ENCODE results near the gene DQX1. TPM values are rescaled to one million over a fixed set of nuclear protein-coding genes. Genes with fewer than 3 reads are reported as not detected.

DQX1 gene
- total and polyA plus RNA-seq, 9 of the 15 experiments (the other 6 are each of a cell fraction or from before 2014, with no cell fraction given): 0.04 to 0.38 (median 0.18) TPM; not detected in 1

DNA sequence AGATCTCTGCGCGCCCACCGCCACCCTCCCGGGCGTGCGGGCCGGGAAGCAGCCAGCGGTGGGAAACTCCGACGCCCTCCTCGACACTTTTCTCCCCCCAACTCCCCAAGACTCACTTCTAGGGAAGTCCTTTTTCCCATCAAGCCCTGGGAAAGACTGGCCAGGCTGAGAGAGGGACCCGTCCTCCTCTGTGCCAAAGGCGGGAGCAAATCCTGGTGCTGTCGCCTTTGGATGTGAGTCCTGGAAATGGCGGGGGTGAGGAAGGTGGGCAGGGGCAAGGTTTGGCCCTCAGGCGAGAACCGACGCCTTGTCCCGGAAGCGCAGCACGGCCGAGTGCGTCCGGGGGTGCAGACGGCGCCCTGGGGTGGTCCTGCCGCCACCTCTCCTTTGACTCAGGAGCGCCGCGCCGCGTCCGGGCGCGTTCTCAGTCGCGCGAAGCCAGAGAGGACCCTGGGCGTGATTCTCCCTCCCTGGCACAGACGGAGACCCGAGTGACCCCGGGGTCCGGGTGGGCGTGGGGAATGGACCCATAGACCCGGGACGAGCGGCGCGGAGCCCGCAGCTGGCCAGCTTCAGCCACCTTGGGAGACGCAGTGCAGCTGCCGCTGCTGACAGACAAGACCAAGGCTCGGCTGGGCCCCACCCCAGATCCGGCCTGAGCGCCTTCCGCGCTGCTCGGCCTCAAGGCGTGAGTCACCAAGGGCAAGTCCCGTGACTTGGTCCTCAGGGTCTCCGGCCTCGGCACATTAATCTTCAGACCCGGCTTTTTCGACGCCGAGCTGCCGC, 23.1 kb downstream of the DQX1 start (continued):
- TF ChIP-seq SMARCA4 (IDR thresholded peaks at IDR 0.05) (peak; percentile 68), ARNT (IDR thresholded peaks at IDR 0.05) (0 out of 4 replicates have a peak, but pooled peaks of 1 of the 2 experiments have one; percentile 18), HMG20B (CRISPR knock-in tag; IDR thresholded peaks at IDR 0.05) (no peak), CXXC5 (CRISPR knock-in tag; IDR thresholded peaks at IDR 0.05) (peak; percentile 83), CBX2 (IDR thresholded peaks at IDR 0.05; ENCODE audit: insufficient read depth, low read length, poor library complexity, severe bottlenecking) (no peak), TEAD2 (tag; IDR thresholded peaks at IDR 0.05) (no peak), ZNF77 (CRISPR knock-in tag; IDR thresholded peaks at IDR 0.05) (no peak), GABPB2 (CRISPR knock-in tag; conservative IDR thresholded peaks at IDR 0.05) (no peak), DMBX1 (CRISPR knock-in tag; IDR thresholded peaks at IDR 0.05; ENCODE audit: borderline replicate concordance) (no peak), ZBTB8A (IDR thresholded peaks at IDR 0.05; ENCODE audit: partially characterized antibody) (no peak), THRAP3 (IDR thresholded peaks at IDR 0.05; ENCODE audit: borderline replicate concordance) (no peak)
- TF ChIP-seq, protein P1, sequence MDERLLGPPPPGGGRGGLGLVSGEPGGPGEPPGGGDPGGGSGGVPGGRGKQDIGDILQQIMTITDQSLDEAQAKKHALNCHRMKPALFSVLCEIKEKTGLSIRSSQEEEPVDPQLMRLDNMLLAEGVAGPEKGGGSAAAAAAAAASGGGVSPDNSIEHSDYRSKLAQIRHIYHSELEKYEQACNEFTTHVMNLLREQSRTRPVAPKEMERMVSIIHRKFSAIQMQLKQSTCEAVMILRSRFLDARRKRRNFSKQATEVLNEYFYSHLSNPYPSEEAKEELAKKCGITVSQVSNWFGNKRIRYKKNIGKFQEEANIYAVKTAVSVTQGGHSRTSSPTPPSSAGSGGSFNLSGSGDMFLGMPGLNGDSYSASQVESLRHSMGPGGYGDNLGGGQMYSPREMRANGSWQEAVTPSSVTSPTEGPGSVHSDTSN (CRISPR knock-in tag; IDR thresholded peaks at IDR 0.05; ENCODE audit: low read depth): no peak
- TF ChIP-seq, protein P1 (tag; conservative IDR thresholded peaks at IDR 0.05; ENCODE audit: low read depth): peak; percentile 41; the same call in 1 of the 2 replicates
- TF ChIP-seq, protein P2, sequence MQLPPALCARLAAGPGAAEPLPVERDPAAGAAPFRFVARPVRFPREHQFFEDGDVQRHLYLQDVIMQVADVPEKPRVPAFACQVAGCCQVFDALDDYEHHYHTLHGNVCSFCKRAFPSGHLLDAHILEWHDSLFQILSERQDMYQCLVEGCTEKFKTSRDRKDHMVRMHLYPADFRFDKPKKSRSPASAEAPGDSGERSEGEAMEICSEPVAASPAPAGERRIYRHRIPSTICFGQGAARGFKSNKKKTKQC (CRISPR knock-in tag; IDR thresholded peaks at IDR 0.05): no peak
- TF ChIP-seq, protein P3, sequence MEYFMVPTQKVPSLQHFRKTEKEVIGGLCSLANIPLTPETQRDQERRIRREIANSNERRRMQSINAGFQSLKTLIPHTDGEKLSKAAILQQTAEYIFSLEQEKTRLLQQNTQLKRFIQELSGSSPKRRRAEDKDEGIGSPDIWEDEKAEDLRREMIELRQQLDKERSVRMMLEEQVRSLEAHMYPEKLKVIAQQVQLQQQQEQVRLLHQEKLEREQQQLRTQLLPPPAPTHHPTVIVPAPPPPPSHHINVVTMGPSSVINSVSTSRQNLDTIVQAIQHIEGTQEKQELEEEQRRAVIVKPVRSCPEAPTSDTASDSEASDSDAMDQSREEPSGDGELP (CRISPR knock-in tag; IDR thresholded peaks at IDR 0.05; ENCODE audit: borderline replicate concordance): peak; percentile 81
- TF ChIP-seq, protein P4, sequence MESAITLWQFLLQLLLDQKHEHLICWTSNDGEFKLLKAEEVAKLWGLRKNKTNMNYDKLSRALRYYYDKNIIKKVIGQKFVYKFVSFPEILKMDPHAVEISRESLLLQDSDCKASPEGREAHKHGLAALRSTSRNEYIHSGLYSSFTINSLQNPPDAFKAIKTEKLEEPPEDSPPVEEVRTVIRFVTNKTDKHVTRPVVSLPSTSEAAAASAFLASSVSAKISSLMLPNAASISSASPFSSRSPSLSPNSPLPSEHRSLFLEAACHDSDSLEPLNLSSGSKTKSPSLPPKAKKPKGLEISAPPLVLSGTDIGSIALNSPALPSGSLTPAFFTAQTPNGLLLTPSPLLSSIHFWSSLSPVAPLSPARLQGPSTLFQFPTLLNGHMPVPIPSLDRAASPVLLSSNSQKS (CRISPR knock-in tag; IDR thresholded peaks at IDR 0.05): no peak
- TF ChIP-seq, protein P5, sequence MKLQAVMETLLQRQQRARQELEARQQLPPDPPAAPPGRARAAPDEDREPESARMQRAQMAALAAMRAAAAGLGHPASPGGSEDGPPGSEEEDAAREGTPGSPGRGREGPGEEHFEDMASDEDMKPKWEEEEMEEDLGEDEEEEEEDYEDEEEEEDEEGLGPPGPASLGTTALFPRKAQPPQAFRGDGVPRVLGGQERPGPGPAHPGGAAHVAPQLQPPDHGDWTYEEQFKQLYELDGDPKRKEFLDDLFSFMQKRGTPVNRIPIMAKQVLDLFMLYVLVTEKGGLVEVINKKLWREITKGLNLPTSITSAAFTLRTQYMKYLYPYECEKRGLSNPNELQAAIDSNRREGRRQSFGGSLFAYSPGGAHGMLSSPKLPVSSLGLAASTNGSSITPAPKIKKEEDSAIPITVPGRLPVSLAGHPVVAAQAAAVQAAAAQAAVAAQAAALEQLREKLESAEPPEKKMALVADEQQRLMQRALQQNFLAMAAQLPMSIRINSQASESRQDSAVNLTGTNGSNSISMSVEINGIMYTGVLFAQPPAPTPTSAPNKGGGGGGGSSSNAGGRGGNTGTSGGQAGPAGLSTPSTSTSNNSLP (IDR thresholded peaks at IDR 0.05; ENCODE audit: borderline replicate concordance, low read depth, low read length): no peak
- TF ChIP-seq, protein P6, sequence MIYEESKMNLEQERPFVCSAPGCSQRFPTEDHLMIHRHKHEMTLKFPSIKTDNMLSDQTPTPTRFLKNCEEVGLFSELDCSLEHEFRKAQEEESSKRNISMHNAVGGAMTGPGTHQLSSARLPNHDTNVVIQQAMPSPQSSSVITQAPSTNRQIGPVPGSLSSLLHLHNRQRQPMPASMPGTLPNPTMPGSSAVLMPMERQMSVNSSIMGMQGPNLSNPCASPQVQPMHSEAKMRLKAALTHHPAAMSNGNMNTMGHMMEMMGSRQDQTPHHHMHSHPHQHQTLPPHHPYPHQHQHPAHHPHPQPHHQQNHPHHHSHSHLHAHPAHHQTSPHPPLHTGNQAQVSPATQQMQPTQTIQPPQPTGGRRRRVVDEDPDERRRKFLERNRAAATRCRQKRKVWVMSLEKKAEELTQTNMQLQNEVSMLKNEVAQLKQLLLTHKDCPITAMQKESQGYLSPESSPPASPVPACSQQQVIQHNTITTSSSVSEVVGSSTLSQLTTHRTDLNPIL (CRISPR knock-in tag; IDR thresholded peaks at IDR 0.05): no peak

Data from K562 (cell line).